Right ventricle myocardium inferior (tissue), 1 donor: ENCODE data around the gene SPINK7. TPM values are rescaled to one million over a fixed set of nuclear protein-coding genes. Genes with fewer than 3 reads are reported as not detected.
"Not testable (repeated sequence)": the region's sequence is repeated elsewhere in the genome, so short reads cannot be mapped to it uniquely, and the experiment has no call there.

Experiments
- ATAC-seq: fragments of 200-7000 bp; cut with Tn5 transposase; one replicate; pipeline ENCODE4 v1.9.1; 2020; ENCODE audit warnings: mild to moderate bottlenecking, moderate library complexity
- DNase-seq: peaks from one replicate; pipeline ENCODE4 v3.0.0; 2021; ENCODE audit errors: missing footprints
- intact Hi-C: fragments of 100-400 bp; cut with DNase I; formaldehyde crosslinking; loops from one replicate; pipeline ENCODE4 v1.11.0; 2022
- long read RNA-seq: library from polyadenylated mRNA; unstranded; transcript quantifications from one replicate; pipeline ENCODE4 v2.0.0, GENCODE V29; 2021
- total RNA-seq: library from RNA; stranded (reverse); fragmentation: NEBNext Ultra II Directional; extraction: Animal tissue kit (Norgen Biotek cat#: 25700); gene quantifications from one replicate; pipeline ENCODE4 v1.2.1, GENCODE V29; 2021
- donor health status: DM: no; HTN: yes; CAD: no; lungs with severe emphysema.

The SPINK7 gene
- total RNA-seq = not detected
- long read RNA-seq = 0 reads

- ATAC-seq (no peak), DNase-seq (no peak)
- intact Hi-C loops = no loop called here
Measured at GRCh38 chr5:148312153-148312552, at the start of gene SPINK7. TSS of gene SPINK7 (plus strand) at chr5:148312423. CDS start at chr5:148312484, 61 bp downstream.

- no peak for ATAC-seq
- DNase-seq = no peak
- intact Hi-C loops = no loop called here
Measured at GRCh38 chr5:148267962-148268361, 44.3 kb upstream of the SPINK7 start.

- no peak for DNase-seq
- intact Hi-C loops = no loop called here
- ATAC-seq = no peak
Measured at GRCh38 chr5:148268566-148268965, 43.7 kb upstream of the SPINK7 start, which contains the start of gene SPINK13. TSS of gene SPINK13 (plus strand) at chr5:148268794. CDS start at chr5:148270073, 1,279 bp downstream.

GRCh38 chr5:148275129-148275528 lies 37.1 kb upstream of the SPINK7 start:
- DNase-seq, intact Hi-C loops, ATAC-seq: not testable (repeated sequence)

- DNase-seq, intact Hi-C loops, ATAC-seq: not testable (repeated sequence)
Measured at GRCh38 chr5:148280893-148281292, 31.3 kb upstream of the SPINK7 start.

GRCh38 chr5:148281336-148281735 lies 30.9 kb upstream of the SPINK7 start:
- ATAC-seq, intact Hi-C loops, DNase-seq: not testable (repeated sequence)

- DNase-seq = no peak
- intact Hi-C loops = loop anchor here (2.0 to 10.0 kb wide), 3 partner anchors 74 to 442 kb away; no protein-coding TSS in a partner anchor
- ATAC-seq = no peak
Measured at GRCh38 chr5:148290271-148291195, 21.7 kb upstream of the SPINK7 start.

GRCh38 chr5:148297731-148298130 lies 14.5 kb upstream of the SPINK7 start:
- intact Hi-C loops = loop anchor here (10.0 kb wide), 1 partner anchor 67 kb away; no protein-coding TSS in a partner anchor
- ATAC-seq = no peak
- DNase-seq = no peak

GRCh38 chr5:148306446-148306845 lies 5.8 kb upstream of the SPINK7 start:
- DNase-seq (no peak), ATAC-seq (no peak)
- intact Hi-C loops = no loop called here

GRCh38 chr5:148309019-148309418 lies 3.2 kb upstream of the SPINK7 start:
- ATAC-seq (no peak), DNase-seq (no peak)
- intact Hi-C loops = no loop called here

GRCh38 chr5:148309746-148310145 lies 2.5 kb upstream of the SPINK7 start:
- ATAC-seq (no peak), DNase-seq (no peak)
- intact Hi-C loops = no loop called here

GRCh38 chr5:148311484-148311883 lies 739 bp upstream of the SPINK7 start:
- DNase-seq (no peak), ATAC-seq (no peak)
- intact Hi-C loops = no loop called here

GRCh38 chr5:148314187-148314586 lies 2.0 kb downstream of the SPINK7 start:
- intact Hi-C loops = no loop called here
- ATAC-seq (no peak), DNase-seq (no peak)

- no peak for ATAC-seq
- intact Hi-C loops = no loop called here
- DNase-seq = no peak
Measured at GRCh38 chr5:148314731-148315130, 2.5 kb downstream of the SPINK7 start.

GRCh38 chr5:148320011-148320963 lies 8.1 kb downstream of the SPINK7 start:
- DNase-seq, ATAC-seq, intact Hi-C loops: not testable (repeated sequence)

GRCh38 chr5:148333262-148333849 lies 21.1 kb downstream of the SPINK7 start:
- ATAC-seq (no peak), DNase-seq (no peak)
- intact Hi-C loops = no loop called here

- DNase-seq (no peak), ATAC-seq (no peak)
- intact Hi-C loops = no loop called here
Measured at GRCh38 chr5:148335259-148335658, 23.0 kb downstream of the SPINK7 start, which contains the start of gene SPINK9. TSS of gene SPINK9 (plus strand) at chr5:148335559. CDS start at chr5:148335614, 55 bp downstream.

GRCh38 chr5:148336704-148337435 lies 24.6 kb downstream of the SPINK7 start:
- no peak for DNase-seq
- no peak for ATAC-seq
- intact Hi-C loops = no loop called here
